HL-60 (cell line): ENCODE data around the gene PTMA.

Source experiments
- POLR2AphosphoS5 ChIP-seq: IDR thresholded peaks from 2 replicates; pipeline ENCODE4 v1.6.1; 2012; ENCODE audit warnings: low read depth
- TF ChIP-seq, protein P1 (sequence below): IDR thresholded peaks from one replicate; pipeline ENCODE4 v1.5.1; 2011; ENCODE audit warnings: low read length, control low read depth, inconsistent platforms; ENCODE audit not compliant: insufficient read depth

DNA sequence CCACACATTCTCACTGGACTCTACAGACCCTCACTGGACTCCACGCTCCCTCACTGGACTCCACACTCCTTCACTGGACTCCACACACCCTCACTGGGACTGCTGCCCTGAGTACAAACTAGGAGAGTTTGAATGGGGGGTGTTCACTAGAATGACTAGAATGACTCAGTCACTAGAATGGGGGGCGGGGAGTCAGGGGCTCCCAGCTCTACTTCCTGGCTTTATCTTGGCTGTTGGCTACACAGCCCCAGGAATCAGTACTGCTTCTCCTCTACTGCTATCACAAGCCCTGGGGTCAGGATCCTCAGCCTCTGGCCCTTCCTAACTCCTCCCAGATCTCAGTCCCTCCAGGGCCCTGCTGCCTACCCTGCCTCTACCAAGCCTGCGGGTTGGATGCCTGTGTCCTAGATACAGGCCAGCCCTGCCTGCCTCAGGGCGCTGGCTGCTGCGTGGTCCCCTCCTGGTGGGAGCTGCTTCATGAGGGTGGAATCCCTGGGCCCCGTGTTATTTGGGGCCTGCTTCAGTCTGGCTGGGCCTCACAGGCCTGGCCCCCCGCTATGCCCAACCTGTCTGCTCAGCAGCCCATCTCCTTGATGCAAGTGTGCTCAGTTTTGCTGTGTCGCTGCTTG, 7.8 kb downstream of the PTMA start:
- TF ChIP-seq, protein P1, sequence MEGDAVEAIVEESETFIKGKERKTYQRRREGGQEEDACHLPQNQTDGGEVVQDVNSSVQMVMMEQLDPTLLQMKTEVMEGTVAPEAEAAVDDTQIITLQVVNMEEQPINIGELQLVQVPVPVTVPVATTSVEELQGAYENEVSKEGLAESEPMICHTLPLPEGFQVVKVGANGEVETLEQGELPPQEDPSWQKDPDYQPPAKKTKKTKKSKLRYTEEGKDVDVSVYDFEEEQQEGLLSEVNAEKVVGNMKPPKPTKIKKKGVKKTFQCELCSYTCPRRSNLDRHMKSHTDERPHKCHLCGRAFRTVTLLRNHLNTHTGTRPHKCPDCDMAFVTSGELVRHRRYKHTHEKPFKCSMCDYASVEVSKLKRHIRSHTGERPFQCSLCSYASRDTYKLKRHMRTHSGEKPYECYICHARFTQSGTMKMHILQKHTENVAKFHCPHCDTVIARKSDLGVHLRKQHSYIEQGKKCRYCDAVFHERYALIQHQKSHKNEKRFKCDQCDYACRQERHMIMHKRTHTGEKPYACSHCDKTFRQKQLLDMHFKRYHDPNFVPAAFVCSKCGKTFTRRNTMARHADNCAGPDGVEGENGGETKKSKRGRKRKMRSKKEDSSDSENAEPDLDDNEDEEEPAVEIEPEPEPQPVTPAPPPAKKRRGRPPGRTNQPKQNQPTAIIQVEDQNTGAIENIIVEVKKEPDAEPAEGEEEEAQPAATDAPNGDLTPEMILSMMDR: no peak
- TF ChIP-seq POLR2AphosphoS5: no peak
